Mucosa of stomach (tissue), 1 donor: Measurements from ENCODE around the gene DEGS2.

ENCODE experiments used
- H3K27me3 ChIP-seq: one replicate; pipeline ENCODE4 v1.7.0; 2013; ENCODE audit warnings: mild to moderate bottlenecking, low read length; ENCODE audit not compliant: control insufficient read depth, insufficient read depth
- H3K36me3 ChIP-seq: one replicate; pipeline ENCODE4 v1.7.0; 2013; ENCODE audit warnings: low read length; ENCODE audit not compliant: control insufficient read depth, insufficient read depth
- H3K4me1 ChIP-seq: one replicate; pipeline ENCODE4 v1.7.0; 2013; ENCODE audit warnings: mild to moderate bottlenecking, low read length; ENCODE audit not compliant: control insufficient read depth, insufficient read depth
- H3K4me3 ChIP-seq: one replicate; pipeline ENCODE4 v1.7.0; 2013; ENCODE audit warnings: low read length
- H3K9ac ChIP-seq: one replicate; pipeline ENCODE4 v1.7.0; 2013; ENCODE audit warnings: mild to moderate bottlenecking, low read length, moderate library complexity
- H3K9me3 ChIP-seq: one replicate; pipeline ENCODE4 v1.7.0; 2013; ENCODE audit warnings: mild to moderate bottlenecking, low read length, moderate library complexity; ENCODE audit not compliant: control insufficient read depth
- donor health status: Pancreatic carcinoma.

DEGS2 gene

GRCh38 chr14:100122481-100123223 is 36.8 kb downstream of the DEGS2 start:
- no peaks in the 10 kb centered on the region for H3K9me3 ChIP-seq
- H3K36me3 ChIP-seq, result no peaks in the 10 kb centered on the region
- no peaks in the 10 kb centered on the region for H3K4me1 ChIP-seq
- no peak overlapping the region for H3K4me3 ChIP-seq
- no peak overlapping the region for H3K9ac ChIP-seq
- no peaks in the 10 kb centered on the region for H3K27me3 ChIP-seq

- Histone ChIP-seq H3K27me3 (no peaks in the 10 kb centered on the region), H3K9me3 (no peaks in the 10 kb centered on the region), H3K4me1 (no peaks in the 10 kb centered on the region), H3K36me3 (no peaks in the 10 kb centered on the region), H3K4me3 (no peak overlapping the region), H3K9ac (no peak overlapping the region)
Measured at GRCh38 chr14:100121643-100122480, 37.6 kb downstream of the DEGS2 start.

GRCh38 chr14:100120522-100121269 is 38.7 kb downstream of the DEGS2 start:
- Histone ChIP-seq H3K4me3 (no peak overlapping the region), H3K9ac (no peak overlapping the region), H3K9me3 (no peaks in the 10 kb centered on the region), H3K4me1 (no peaks in the 10 kb centered on the region), H3K36me3 (no peaks in the 10 kb centered on the region), H3K27me3 (no peaks in the 10 kb centered on the region)

- Histone ChIP-seq H3K27me3 (no peaks in the 10 kb centered on the region), H3K4me3 (no peak overlapping the region), H3K9me3 (no peaks in the 10 kb centered on the region), H3K4me1 (no peaks in the 10 kb centered on the region), H3K9ac (no peak overlapping the region), H3K36me3 (no peaks in the 10 kb centered on the region)
Measured at GRCh38 chr14:100119251-100119650, 40.2 kb downstream of the DEGS2 start.

GRCh38 chr14:100118396-100119011 is 40.9 kb downstream of the DEGS2 start:
- H3K36me3 ChIP-seq, result no peaks in the 10 kb centered on the region
- H3K9ac ChIP-seq, result no peak overlapping the region
- H3K4me1 ChIP-seq, result no peaks in the 10 kb centered on the region
- H3K9me3 ChIP-seq, result no peaks in the 10 kb centered on the region
- H3K27me3 ChIP-seq, result no peaks in the 10 kb centered on the region
- no peak overlapping the region for H3K4me3 ChIP-seq

- no peaks in the 10 kb centered on the region for H3K9me3 ChIP-seq
- no peaks in the 10 kb centered on the region for H3K27me3 ChIP-seq
- no peaks in the 10 kb centered on the region for H3K36me3 ChIP-seq
- no peak overlapping the region for H3K9ac ChIP-seq
- no peaks in the 10 kb centered on the region for H3K4me1 ChIP-seq
- H3K4me3 ChIP-seq, result no peak overlapping the region
Measured at GRCh38 chr14:100117633-100118395, 41.6 kb downstream of the DEGS2 start.

- H3K9me3 ChIP-seq, result no peaks in the 10 kb centered on the region
- H3K9ac ChIP-seq, result no peak overlapping the region
- H3K36me3 ChIP-seq, result no peaks in the 10 kb centered on the region
- no peaks in the 10 kb centered on the region for H3K27me3 ChIP-seq
- no peaks in the 10 kb centered on the region for H3K4me1 ChIP-seq
- no peak overlapping the region for H3K4me3 ChIP-seq
Measured at GRCh38 chr14:100117026-100117425, 42.4 kb downstream of the DEGS2 start.

- H3K9ac ChIP-seq, result no peak overlapping the region
Measured at GRCh38 chr14:100116134-100116533, 43.3 kb downstream of the DEGS2 start.

GRCh38 chr14:100115726-100116125 is 43.7 kb downstream of the DEGS2 start:
- Histone ChIP-seq H3K9ac (no peak overlapping the region), H3K4me1 (no peaks in the 10 kb centered on the region)

More at GRCh38 chr14:100116134-100116533, 43.3 kb downstream of the DEGS2 start:
- Histone ChIP-seq H3K4me1 (no peaks in the 10 kb centered on the region), H3K9me3 (no peaks in the 10 kb centered on the region), H3K27me3 (no peaks in the 10 kb centered on the region), H3K4me3 (no peak overlapping the region), H3K36me3 (no peaks in the 10 kb centered on the region)

GRCh38 chr14:100115236-100115635 is 44.2 kb downstream of the DEGS2 start:
- no peaks in the 10 kb centered on the region for H3K4me1 ChIP-seq

More at GRCh38 chr14:100115726-100116125, 43.7 kb downstream of the DEGS2 start:
- Histone ChIP-seq H3K4me3 (no peak overlapping the region), H3K27me3 (no peaks in the 10 kb centered on the region), H3K9me3 (no peaks in the 10 kb centered on the region), H3K36me3 (no peaks in the 10 kb centered on the region)

GRCh38 chr14:100114109-100114765 is 45.2 kb downstream of the DEGS2 start:
- Histone ChIP-seq H3K4me1 (no peaks in the 10 kb centered on the region), H3K9me3 (no peaks in the 10 kb centered on the region), H3K9ac (no peak overlapping the region), H3K4me3 (no peak overlapping the region), H3K27me3 (no peaks in the 10 kb centered on the region), H3K36me3 (no peaks in the 10 kb centered on the region)

More at GRCh38 chr14:100115236-100115635, 44.2 kb downstream of the DEGS2 start:
- H3K4me3 ChIP-seq, result no peak overlapping the region
- H3K9me3 ChIP-seq, result no peaks in the 10 kb centered on the region
- no peaks in the 10 kb centered on the region for H3K36me3 ChIP-seq
- H3K27me3 ChIP-seq, result no peaks in the 10 kb centered on the region
- H3K9ac ChIP-seq, result no peak overlapping the region
